ENCODE data around the gene VEZT. TPM values are rescaled to one million over a fixed set of nuclear protein-coding genes. Genes with fewer than 3 reads are reported as not detected.

The VEZT gene
- total RNA-seq, 1 experiment from 2014 or later, result 77.4 TPM

GRCh38 chr12:95218150-95219133 is 835 bp downstream of the VEZT start:
- Histone ChIP-seq H3K27me3 (replicated peaks; ENCODE audit: control insufficient read depth, insufficient read depth, low read length) (no peaks in the 10 kb centered on the region), H3K36me3 (ENCODE audit: control insufficient read depth, insufficient read depth, low read length) (no peaks in the 10 kb centered on the region), H3K4me3 (ENCODE audit: low read depth, low read length) (peak overlapping the region; percentile 84), H3K4me1 (peaks cover 15% of the 10 kb centered on the region; the same call in 1 of the 2 replicates), H3K9me3 (no peaks in the 10 kb centered on the region)
- TSS peak; percentile 65 for BruUV-seq (replicated peaks)
- Mint-ChIP-seq H3K27me3 (ENCODE audit: insufficient read depth, unreplicated experiment) (no peaks in the 10 kb centered on the region), H3K4me1 (ENCODE audit: low read depth, unreplicated experiment) (peaks cover 19% of the 10 kb centered on the region), H3K4me3 (ENCODE audit: unreplicated experiment) (peak overlapping the region; percentile 81), H3K36me3 (ENCODE audit: insufficient read depth, unreplicated experiment) (peaks cover 7% of the 10 kb centered on the region), H3K27ac (ENCODE audit: unreplicated experiment) (peak overlapping the region; percentile 88), H3K9me3 (ENCODE audit: unreplicated experiment) (no peaks in the 10 kb centered on the region)
- intact Hi-C loops (cut with micrococcal nuclease; ENCODE audit: unreplicated experiment), result loop anchor here (5.0 kb wide), 1 partner anchor 314 kb away; no protein-coding TSS in a partner anchor
- POLR2A ChIA-PET, result interaction anchor here (1.0 to 1.5 kb wide), 5 partner anchors 21 to 255 kb away, joined by 5 to 14 read pairs (median 6); partner anchors contain the start of gene METAP2
- CTCF ChIA-PET, result interaction anchor here (0.8 to 1.7 kb wide), 5 partner anchors 14 to 118 kb away, joined by 3 to 13 read pairs (median 5); no protein-coding TSS in a partner anchor
- TF ChIP-seq CTCF (IDR thresholded peaks at IDR 0.05; ENCODE audit: insufficient read depth in 1 of 2, low read depth in 1 of 2, low read length in 1 of 2, severe bottlenecking in 1 of 2, unreplicated experiment in 1 of 2), result no peak
- DNase-seq, result peak in 1 of 2 experiments; percentile 20

DNA sequence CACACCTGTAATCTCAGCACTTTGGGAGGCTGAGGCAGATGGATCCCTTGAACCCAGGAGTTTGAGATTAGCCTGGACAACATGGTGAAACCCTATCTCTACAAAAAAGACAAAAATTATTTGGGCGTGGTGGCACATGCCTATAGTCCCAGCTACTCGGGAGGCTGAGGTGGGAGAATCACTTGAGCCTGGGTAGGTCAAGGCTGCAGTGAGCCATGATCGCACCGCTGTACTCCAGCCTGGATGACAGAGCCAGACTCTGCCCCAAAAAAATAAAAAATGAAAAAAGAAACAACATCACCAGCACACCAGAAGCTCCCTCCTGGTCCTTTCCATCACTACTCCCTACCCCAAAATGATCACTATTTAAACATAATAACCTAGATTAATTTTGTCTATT is 2.6 kb downstream of the VEZT start:
- DNase-seq, result no peak
- Histone ChIP-seq H3K4me3 (ENCODE audit: low read depth, low read length) (no peak overlapping the region), H3K27me3 (replicated peaks; ENCODE audit: control insufficient read depth, insufficient read depth, low read length) (no peaks in the 10 kb centered on the region), H3K9me3 (no peaks in the 10 kb centered on the region), H3K36me3 (ENCODE audit: control insufficient read depth, insufficient read depth, low read length) (no peaks in the 10 kb centered on the region; the same call in 1 of the 2 replicates), H3K4me1 (peaks cover 9% of the 10 kb centered on the region; the same call in 1 of the 2 replicates)
- Mint-ChIP-seq H3K4me3 (ENCODE audit: unreplicated experiment) (peak overlapping the region; percentile 81), H3K36me3 (ENCODE audit: insufficient read depth, unreplicated experiment) (peaks cover 22% of the 10 kb centered on the region), H3K9me3 (ENCODE audit: unreplicated experiment) (no peaks in the 10 kb centered on the region), H3K4me1 (ENCODE audit: low read depth, unreplicated experiment) (peaks cover 19% of the 10 kb centered on the region), H3K27me3 (ENCODE audit: insufficient read depth, unreplicated experiment) (no peaks in the 10 kb centered on the region), H3K27ac (ENCODE audit: unreplicated experiment) (peak overlapping the region; percentile 30)
- no TSS peak for BruUV-seq (replicated peaks)
- POLR2A ChIA-PET, result no interaction called here
- TF ChIP-seq CTCF (IDR thresholded peaks at IDR 0.05; ENCODE audit: insufficient read depth in 1 of 2, low read depth in 1 of 2, low read length in 1 of 2, severe bottlenecking in 1 of 2, unreplicated experiment in 1 of 2), result no peak
- CTCF ChIA-PET, result no interaction called here
- intact Hi-C loops (cut with micrococcal nuclease; ENCODE audit: unreplicated experiment), result no loop called here

DNA sequence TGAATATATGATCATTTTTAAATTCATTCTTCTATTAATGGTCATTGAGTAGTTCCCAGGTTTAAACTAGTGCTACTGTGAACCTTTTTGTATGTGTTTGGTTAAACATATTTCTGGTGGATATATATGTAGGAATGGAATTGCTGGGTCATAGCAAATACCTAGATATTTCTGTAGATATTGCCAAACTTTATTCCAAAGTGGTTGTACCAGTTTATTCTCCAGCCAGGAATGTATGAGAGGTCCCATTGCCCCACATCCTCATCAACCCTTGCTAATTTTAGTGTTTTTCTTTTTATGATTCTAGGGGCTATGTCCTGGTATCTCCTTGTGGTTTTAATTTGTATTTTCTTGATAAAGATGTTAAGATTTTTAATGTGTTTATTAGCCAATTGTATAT is 3.1 kb downstream of the VEZT start:
- ChIA-PET POLR2A (no interaction called here), CTCF (no interaction called here)
- H3K36me3 ChIP-seq (ENCODE audit: control insufficient read depth, insufficient read depth, low read length), result no peaks in the 10 kb centered on the region; the same call in 1 of the 2 replicates
- no peaks in the 10 kb centered on the region for H3K27me3 ChIP-seq (replicated peaks; ENCODE audit: control insufficient read depth, insufficient read depth, low read length)
- no peak overlapping the region for H3K4me3 ChIP-seq (ENCODE audit: low read depth, low read length)
- Mint-ChIP-seq H3K4me1 (ENCODE audit: low read depth, unreplicated experiment) (peaks cover 16% of the 10 kb centered on the region), H3K9me3 (ENCODE audit: unreplicated experiment) (no peaks in the 10 kb centered on the region), H3K36me3 (ENCODE audit: insufficient read depth, unreplicated experiment) (peaks cover 27% of the 10 kb centered on the region), H3K4me3 (ENCODE audit: unreplicated experiment) (peak overlapping the region; percentile 81), H3K27ac (ENCODE audit: unreplicated experiment) (peak overlapping the region; percentile 30), H3K27me3 (ENCODE audit: insufficient read depth, unreplicated experiment) (no peaks in the 10 kb centered on the region)
- 0 out of 2 replicates have a peak, but pooled peaks cover 7% of the 10 kb centered on the region for H3K4me1 ChIP-seq
- no peak for TF ChIP-seq CTCF (IDR thresholded peaks at IDR 0.05; ENCODE audit: insufficient read depth in 1 of 2, low read depth in 1 of 2, low read length in 1 of 2, severe bottlenecking in 1 of 2, unreplicated experiment in 1 of 2)
- BruUV-seq (replicated peaks), result no TSS peak
- no peaks in the 10 kb centered on the region for H3K9me3 ChIP-seq
- intact Hi-C loops (cut with micrococcal nuclease; ENCODE audit: unreplicated experiment), result no loop called here
- no peak for DNase-seq
